IMR-90 (cell line): ENCODE results near the gene IRGQ. TPM values are rescaled to one million over a fixed set of nuclear protein-coding genes. Genes with fewer than 3 reads are reported as not detected.

Experiments
- ATAC-seq: fragments of 200-7000 bp; cut with Tn5 transposase; 2 replicates; pipeline ENCODE4 v1.9.1; 2020; ENCODE audit warnings: low read depth, mild to moderate bottlenecking, moderate library complexity
- BruUV-seq: library from RNA; stranded (reverse); fragments of 400-500 nt; replicated peaks from 2 replicates; lab custom pipeline; 2021; lab: Mats Ljungman, UMichigan
- CTCF ChIA-PET: fragments of 300-600 bp; formaldehyde crosslinking; extraction: SDS; loops from one replicate; lab custom pipeline; 2021; ENCODE audit warnings: antibody characterized with exemption; lab: Yijun Ruan, JAX
- POLR2A ChIA-PET: fragments of 300-600 bp; sonication (Branson Sonifier 250); formaldehyde crosslinking; loops from one replicate; lab custom pipeline; 2022; ENCODE audit warnings: antibody characterized with exemption; ENCODE audit not compliant: unreplicated experiment; lab: Charles Lee
- DNase-seq: peaks from one replicate; pipeline ENCODE4 v3.0.0; 2013
- H2AFZ ChIP-seq: replicated peaks from 2 replicates; pipeline ENCODE3; 2013; ENCODE audit warnings: low read length, mild to moderate bottlenecking; ENCODE audit not compliant: poor library complexity
- H2AK5ac ChIP-seq: 2 replicates; pipeline ENCODE4 v1.6.1; 2013; ENCODE audit warnings: low read depth, low read length, inconsistent platforms
- H2AK9ac ChIP-seq: replicated peaks from 2 replicates; pipeline ENCODE3; 2013; ENCODE audit warnings: mild to moderate bottlenecking, low read depth, low read length, moderate library complexity; ENCODE audit not compliant: poor library complexity
- H2BK120ac ChIP-seq: 2 replicates; pipeline ENCODE4 v1.6.1; 2013; ENCODE audit warnings: low read depth, low read length, inconsistent platforms
- H2BK15ac ChIP-seq: 3 replicates; pipeline ENCODE4 v1.6.1; 2013; ENCODE audit warnings: low read depth, low read length, inconsistent platforms
- H2BK20ac ChIP-seq: 2 replicates; pipeline ENCODE4 v1.6.1; 2013; ENCODE audit warnings: low read depth, mild to moderate bottlenecking, inconsistent platforms, low read length, moderate library complexity
- H2BK5ac ChIP-seq: 2 replicates; pipeline ENCODE4 v1.6.1; 2013; ENCODE audit warnings: mild to moderate bottlenecking, low read depth, low read length, inconsistent platforms; ENCODE audit not compliant: poor library complexity, severe bottlenecking
- H3K14ac ChIP-seq: replicated peaks from 2 replicates; pipeline ENCODE4 v1.6.1; 2013; ENCODE audit warnings: low read depth, low read length, inconsistent platforms
- H3K18ac ChIP-seq: 2 replicates; pipeline ENCODE4 v1.6.1; 2013; ENCODE audit warnings: low read depth, low read length, control low read depth
- H3K23ac ChIP-seq: 2 replicates; pipeline ENCODE4 v1.6.1; 2013; ENCODE audit warnings: low read depth, low read length, inconsistent platforms
- H3K27ac ChIP-seq: 2 replicates; pipeline ENCODE4 v1.5.1; 2013; ENCODE audit warnings: mild to moderate bottlenecking, control low read depth, low read length; ENCODE audit not compliant: insufficient read depth
- H3K27me3 ChIP-seq: 2 replicates; pipeline ENCODE4 v1.6.1; 2013; ENCODE audit warnings: low read length; ENCODE audit not compliant: control insufficient read depth, insufficient read depth
- H3K36me3 ChIP-seq: 2 replicates; pipeline ENCODE4 v1.6.1; 2013; ENCODE audit warnings: low read length, mixed read lengths; ENCODE audit not compliant: control insufficient read depth, insufficient read depth
- H3K4ac ChIP-seq: 2 replicates; pipeline ENCODE4 v1.6.1; 2013; ENCODE audit warnings: low read depth, low read length, inconsistent platforms
- H3K4me1 ChIP-seq: 2 replicates; pipeline ENCODE4 v1.6.1; 2013; ENCODE audit warnings: low read length, mixed read lengths; ENCODE audit not compliant: control insufficient read depth, insufficient read depth
- H3K4me2 ChIP-seq: 2 replicates; pipeline ENCODE4 v1.6.1; 2013; ENCODE audit warnings: low read depth, mild to moderate bottlenecking, control low read depth, low read length, moderate library complexity
- H3K4me3 ChIP-seq: 2 replicates; pipeline ENCODE4 v1.5.1; 2013; ENCODE audit warnings: low read depth, mild to moderate bottlenecking, control low read depth, low read length, moderate library complexity; ENCODE audit not compliant: insufficient read depth
- H3K56ac ChIP-seq: 2 replicates; pipeline ENCODE4 v1.6.1; 2013; ENCODE audit warnings: low read length, inconsistent platforms; ENCODE audit not compliant: insufficient read depth; ENCODE audit errors: extremely low read depth
- H3K79me1 ChIP-seq, 2 experiments: 2 replicates each; pipeline ENCODE4 v1.6.1; 2013; ENCODE audit warnings: low read length in 2 of 2, inconsistent platforms in 1 of 2, low read depth in 1 of 2
- H3K9ac ChIP-seq: 2 replicates; pipeline ENCODE4 v1.6.1; 2013; ENCODE audit warnings: low read depth, low read length, control low read depth
- H3K9me1 ChIP-seq: 2 replicates; pipeline ENCODE4 v1.6.1; 2013; ENCODE audit warnings: low read length, inconsistent platforms; ENCODE audit not compliant: insufficient read depth
- H3K9me3 ChIP-seq: 2 replicates; pipeline ENCODE4 v1.6.1; 2013; ENCODE audit warnings: low read length; ENCODE audit not compliant: control insufficient read depth, insufficient read depth
- H4K20me1 ChIP-seq: 2 replicates; pipeline ENCODE4 v1.6.1; 2013; ENCODE audit warnings: low read length, inconsistent platforms; ENCODE audit not compliant: insufficient read depth
- H4K5ac ChIP-seq: 2 replicates; pipeline ENCODE4 v1.6.1; 2013; ENCODE audit warnings: mild to moderate bottlenecking, low read depth, low read length, control low read depth
- H4K8ac ChIP-seq, 2 experiments: 2 replicates each; pipeline ENCODE4 v1.6.1; 2013; ENCODE audit warnings: low read depth in 2 of 2, low read length in 2 of 2, control low read depth in 1 of 2, inconsistent platforms in 1 of 2
- H4K91ac ChIP-seq: 2 replicates; pipeline ENCODE4 v1.6.1; 2013; ENCODE audit warnings: low read depth, low read length, inconsistent platforms; ENCODE audit not compliant: insufficient read depth
- BHLHE40 ChIP-seq: fragments of 150-350 bp; IDR thresholded peaks from 2 replicates; pipeline ENCODE4 v1.6.1; 2016; ENCODE audit warnings: mild to moderate bottlenecking, low read depth, low read length
- CHD1 ChIP-seq: IDR thresholded peaks from 2 replicates; pipeline ENCODE4 v1.6.1; 2012; ENCODE audit warnings: low read depth, low read length, improper control_type of control experiment
- CTCF ChIP-seq: conservative IDR thresholded peaks from 2 replicates; pipeline ENCODE4 v1.5.1; 2012; ENCODE audit warnings: mild to moderate bottlenecking, low read depth, low read length, improper control_type of control experiment
- FOS ChIP-seq: fragments of 150-350 bp; IDR thresholded peaks from 2 replicates; pipeline ENCODE4 v1.6.1; 2016; ENCODE audit warnings: low read depth, low read length
- MAFK ChIP-seq: IDR thresholded peaks from 2 replicates; pipeline ENCODE4 v1.6.1; 2012; ENCODE audit warnings: low read depth, low read length, improper control_type of control experiment
- MXI1 ChIP-seq: IDR thresholded peaks from 2 replicates; pipeline ENCODE4 v1.6.1; 2012; ENCODE audit warnings: low read depth, mild to moderate bottlenecking, low read length, moderate library complexity, borderline replicate concordance
- NFE2L2 ChIP-seq: fragments of 150-350 bp; IDR thresholded peaks from 2 replicates; pipeline ENCODE4 v1.6.1; 2016; ENCODE audit warnings: low read depth, mild to moderate bottlenecking, low read length
- RAD21 ChIP-seq: IDR thresholded peaks from 2 replicates; pipeline ENCODE4 v1.6.1; 2012; ENCODE audit warnings: low read length, improper control_type of control experiment
- SMC3 ChIP-seq: fragments of 150-350 bp; IDR thresholded peaks from 2 replicates; pipeline ENCODE4 v1.6.1; 2016; ENCODE audit warnings: low read depth, mild to moderate bottlenecking, antibody characterized with exemption, low read length, moderate library complexity
- USF2 ChIP-seq: fragments of 150-350 bp; IDR thresholded peaks from 2 replicates; pipeline ENCODE4 v1.6.1; 2017; ENCODE audit warnings: mild to moderate bottlenecking, antibody characterized with exemption, low read length, low read depth
- dilution Hi-C: fragments of 300-500 bp; cut with HindIII; formaldehyde crosslinking; loops from one replicate; pipeline ENCODE4 v1.14.3; 2018; ENCODE audit warnings: low sequenced_read_pairs; ENCODE audit not compliant: unreplicated experiment
- in situ Hi-C: fragments of 300-500 bp; cut with MboI; formaldehyde crosslinking; loops from 3 replicates; pipeline ENCODE4 v1.14.3; 2019; ENCODE audit warnings: low sequenced_read_pairs, inconsistent platforms, mixed read lengths
- intact Hi-C: fragments of 100-400 bp; cut with micrococcal nuclease; formaldehyde crosslinking; loops from 2 replicates; pipeline ENCODE4 v1.10.0; 2022
- polyA plus RNA-seq, 3 experiments: library from polyadenylated mRNA; depleted of rRNA; stranded (reverse); fragments of >200 nt; gene quantifications; 2 replicates each; pipeline ENCODE4 v1.2.3, GENCODE V29; 2012; ENCODE audit warnings: low replicate concordance in 1 of 3
- total RNA-seq: library from RNA; depleted of rRNA; stranded (reverse); fragments of >200 nt; gene quantifications from 2 replicates; pipeline ENCODE4 v1.2.3, GENCODE V29; 2012
- TF ChIP-seq, protein P1 (sequence below): fragments of 150-350 bp; IDR thresholded peaks from 2 replicates; pipeline ENCODE4 v1.6.1; 2016; ENCODE audit warnings: low read depth, mild to moderate bottlenecking, low read length, moderate library complexity, borderline replicate concordance

The IRGQ gene
- total and polyA plus RNA-seq, 2 of the 4 experiments (the other 2 are of a cell fraction): 9.0 to 9.9 TPM

DNA sequence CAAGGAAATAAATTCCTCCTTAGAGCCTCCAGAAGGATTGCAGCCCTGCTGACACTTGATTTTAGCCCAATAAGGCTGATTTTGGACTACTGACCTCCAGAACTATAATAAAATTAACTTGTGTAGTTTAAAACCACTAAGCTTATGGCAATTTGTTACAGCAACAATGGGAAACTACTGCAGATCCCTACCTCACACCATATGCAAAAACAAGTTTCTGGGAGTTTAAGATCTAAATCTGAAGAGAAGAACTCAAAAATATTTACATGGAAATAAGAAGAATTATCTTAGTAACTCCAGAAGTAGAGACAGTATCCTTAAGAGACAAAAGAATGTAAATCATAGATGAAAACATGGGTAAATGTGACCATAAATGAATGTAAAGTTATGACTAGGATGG, 57.0 kb downstream of the IRGQ start:
- Histone ChIP-seq H2AK5ac (no peak overlapping the region), H2BK15ac (no peak overlapping the region), H2BK120ac (no peak overlapping the region), H3K27ac (no peak overlapping the region), H3K4ac (no peak overlapping the region), H4K8ac (no peak overlapping the region), H3K79me1 (peaks cover 0 to 6% of the 10 kb centered on the region in 2 experiments; a peak in 1 of 4 replicates), H3K9me1 (peaks cover 6% of the 10 kb centered on the region; the same call in 1 of the 2 replicates), H4K5ac (no peak overlapping the region), H3K18ac (no peak overlapping the region), H2BK20ac (no peak overlapping the region), H3K56ac (no peak overlapping the region), H3K36me3 (peaks cover 24% of the 10 kb centered on the region), H3K27me3 (no peaks in the 10 kb centered on the region), H2BK5ac (no peak overlapping the region), H3K9me3 (no peaks in the 10 kb centered on the region), H3K4me2 (no peak overlapping the region), H3K9ac (no peak overlapping the region), H2AFZ (no peak overlapping the region), H4K91ac (no peak overlapping the region), H3K23ac (no peak overlapping the region), H4K20me1 (no peaks in the 10 kb centered on the region), H2AK9ac (no peak overlapping the region), H3K4me1 (no peaks in the 10 kb centered on the region; the same call in 1 of the 2 replicates), H3K14ac (no peak overlapping the region), H3K4me3 (no peak overlapping the region)
- POLR2A ChIA-PET: interaction anchor here (0.6 kb wide), 1 partner anchor 70 kb away, joined by 3 read pairs; no protein-coding TSS in a partner anchor
- DNase-seq (no peak), ATAC-seq (no peak)
- intact Hi-C loops: loop anchor here (5.0 kb wide), 2 partner anchors 113 to 268 kb away; no protein-coding TSS in a partner anchor
- no peak for TF ChIP-seq MAFK
- TF ChIP-seq RAD21: no peak
- TF ChIP-seq, protein P1, sequence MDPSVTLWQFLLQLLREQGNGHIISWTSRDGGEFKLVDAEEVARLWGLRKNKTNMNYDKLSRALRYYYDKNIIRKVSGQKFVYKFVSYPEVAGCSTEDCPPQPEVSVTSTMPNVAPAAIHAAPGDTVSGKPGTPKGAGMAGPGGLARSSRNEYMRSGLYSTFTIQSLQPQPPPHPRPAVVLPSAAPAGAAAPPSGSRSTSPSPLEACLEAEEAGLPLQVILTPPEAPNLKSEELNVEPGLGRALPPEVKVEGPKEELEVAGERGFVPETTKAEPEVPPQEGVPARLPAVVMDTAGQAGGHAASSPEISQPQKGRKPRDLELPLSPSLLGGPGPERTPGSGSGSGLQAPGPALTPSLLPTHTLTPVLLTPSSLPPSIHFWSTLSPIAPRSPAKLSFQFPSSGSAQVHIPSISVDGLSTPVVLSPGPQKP: no peak
- TF ChIP-seq FOS: no peak
- TF ChIP-seq CTCF: no peak
- TF ChIP-seq BHLHE40: no peak
- TF ChIP-seq SMC3: no peak
- TF ChIP-seq CHD1: no peak
- no peak for TF ChIP-seq USF2
- TF ChIP-seq MXI1: no peak
- no peak for TF ChIP-seq NFE2L2
- BruUV-seq: no TSS peak
- CTCF ChIA-PET: no interaction called here
- in situ Hi-C loops: no loop called here
- dilution Hi-C loops: no loop called here
